IPS DF 4.7 (cell line): Measurements from ENCODE around the gene ETV6.

Source experiments
- DNase-seq: peaks from one replicate; pipeline ENCODE4 v3.0.0-alpha.2; 2013; ENCODE audit warnings: low spot score; ENCODE audit errors: extremely low read depth

The ETV6 gene

GRCh38 chr12:11880381-11880780 is 230.9 kb downstream of the ETV6 start:
- DNase-seq, result no peak

GRCh38 chr12:11881835-11882234 is 232.4 kb downstream of the ETV6 start:
- no peak for DNase-seq

GRCh38 chr12:11882301-11883019 is 233.0 kb downstream of the ETV6 start:
- no peak for DNase-seq

GRCh38 chr12:11884116-11884515 is 234.6 kb downstream of the ETV6 start:
- DNase-seq, result no peak

- no peak for DNase-seq
Observed at GRCh38 chr12:11884706-11885105, 235.2 kb downstream of the ETV6 start.

GRCh38 chr12:11885261-11886038 is 236.0 kb downstream of the ETV6 start:
- no peak for DNase-seq

GRCh38 chr12:11886339-11886738 is 236.9 kb downstream of the ETV6 start:
- no peak for DNase-seq

- no peak for DNase-seq
Observed at GRCh38 chr12:11888029-11888428, 238.6 kb downstream of the ETV6 start.

- DNase-seq, result no peak
Observed at GRCh38 chr12:11891346-11891745, 241.9 kb downstream of the ETV6 start.

GRCh38 chr12:11891754-11892386 is 242.4 kb downstream of the ETV6 start:
- DNase-seq, result no peak

GRCh38 chr12:11893998-11894397 is 244.5 kb downstream of the ETV6 start:
- no peak for DNase-seq

GRCh38 chr12:11894890-11895289 is 245.4 kb downstream of the ETV6 start:
- DNase-seq, result no peak

GRCh38 chr12:11895421-11896078 is 246.1 kb downstream of the ETV6 start:
- DNase-seq, result no peak

- no peak for DNase-seq
Observed at GRCh38 chr12:11896417-11896929, 247.0 kb downstream of the ETV6 start.

- DNase-seq, result no peak
Observed at GRCh38 chr12:11897923-11898322, 248.4 kb downstream of the ETV6 start.

GRCh38 chr12:11901701-11902524 is 252.4 kb downstream of the ETV6 start:
- DNase-seq, result no peak

GRCh38 chr12:11902525-11902875 is 253.0 kb downstream of the ETV6 start:
- no peak for DNase-seq

- DNase-seq, result no peak
Observed at GRCh38 chr12:11904124-11904523, 254.7 kb downstream of the ETV6 start.

- DNase-seq, result no peak
Observed at GRCh38 chr12:11905534-11905933, 256.1 kb downstream of the ETV6 start.

GRCh38 chr12:11906286-11906935 is 256.9 kb downstream of the ETV6 start:
- DNase-seq, result no peak
